ENCODE data around the gene CCK. TPM values are rescaled to one million over a fixed set of nuclear protein-coding genes. Genes with fewer than 3 reads are reported as not detected.

Gene CCK
- total RNA-seq, 1 donor from 2014 or later = not detected

DNA sequence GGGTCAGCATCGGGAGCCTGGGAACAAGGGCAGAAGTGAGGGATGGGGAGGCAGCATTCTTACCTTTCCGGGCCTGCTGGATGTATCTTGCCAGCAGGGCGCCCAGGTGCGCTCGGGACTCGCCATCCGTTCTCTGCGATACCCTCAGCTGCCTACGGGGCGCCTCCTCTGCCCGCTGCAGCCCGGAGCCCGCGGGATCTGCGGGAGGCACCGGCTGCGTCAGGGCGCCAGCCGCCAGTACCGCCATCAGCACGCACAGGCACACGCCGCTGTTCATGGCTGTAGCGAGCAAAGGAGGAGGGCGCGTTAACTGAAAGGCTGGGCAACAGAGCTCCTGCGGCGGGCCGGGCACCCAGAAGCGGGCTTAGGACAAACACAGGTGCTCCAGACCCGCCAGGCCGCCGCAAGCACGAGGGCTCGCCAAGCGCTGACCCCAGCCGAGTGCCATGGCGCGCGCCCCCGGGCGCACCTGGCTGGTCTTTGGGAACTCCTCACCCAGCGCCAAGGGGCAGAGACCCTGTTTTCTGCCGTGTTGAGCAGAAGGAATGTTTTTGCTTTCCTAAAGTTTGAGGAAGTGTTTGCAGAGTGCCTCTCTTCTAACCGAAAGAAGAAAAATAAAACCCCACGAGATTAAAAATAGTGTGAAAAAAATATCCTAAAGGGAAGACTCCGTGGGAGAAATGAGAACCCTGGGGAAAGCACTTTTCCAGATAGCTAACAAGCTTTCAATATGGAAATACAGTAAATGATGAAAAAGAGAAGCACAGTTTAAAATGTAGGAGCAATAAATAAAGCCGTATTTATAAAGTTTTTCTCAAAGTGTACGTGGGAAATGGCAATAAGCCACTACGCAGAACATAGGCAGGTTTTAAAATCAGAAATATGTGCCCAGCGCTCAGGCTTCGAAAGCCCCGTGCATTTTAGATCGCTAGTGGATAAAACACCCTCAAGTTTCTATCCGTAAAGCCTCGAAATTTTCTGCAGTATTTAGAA is 2.3 kb downstream of the CCK start:
- peaks cover 92% of the 10 kb centered on the region for H3K27me3 Mint-ChIP-seq (ENCODE audit: low read depth)
- DNase-seq (ENCODE audit: low read depth, low spot score) = no peak
- H3K36me3 Mint-ChIP-seq (ENCODE audit: low read depth) = no peaks in the 10 kb centered on the region
- TF ChIP-seq, protein P1, sequence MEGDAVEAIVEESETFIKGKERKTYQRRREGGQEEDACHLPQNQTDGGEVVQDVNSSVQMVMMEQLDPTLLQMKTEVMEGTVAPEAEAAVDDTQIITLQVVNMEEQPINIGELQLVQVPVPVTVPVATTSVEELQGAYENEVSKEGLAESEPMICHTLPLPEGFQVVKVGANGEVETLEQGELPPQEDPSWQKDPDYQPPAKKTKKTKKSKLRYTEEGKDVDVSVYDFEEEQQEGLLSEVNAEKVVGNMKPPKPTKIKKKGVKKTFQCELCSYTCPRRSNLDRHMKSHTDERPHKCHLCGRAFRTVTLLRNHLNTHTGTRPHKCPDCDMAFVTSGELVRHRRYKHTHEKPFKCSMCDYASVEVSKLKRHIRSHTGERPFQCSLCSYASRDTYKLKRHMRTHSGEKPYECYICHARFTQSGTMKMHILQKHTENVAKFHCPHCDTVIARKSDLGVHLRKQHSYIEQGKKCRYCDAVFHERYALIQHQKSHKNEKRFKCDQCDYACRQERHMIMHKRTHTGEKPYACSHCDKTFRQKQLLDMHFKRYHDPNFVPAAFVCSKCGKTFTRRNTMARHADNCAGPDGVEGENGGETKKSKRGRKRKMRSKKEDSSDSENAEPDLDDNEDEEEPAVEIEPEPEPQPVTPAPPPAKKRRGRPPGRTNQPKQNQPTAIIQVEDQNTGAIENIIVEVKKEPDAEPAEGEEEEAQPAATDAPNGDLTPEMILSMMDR (conservative IDR thresholded peaks at IDR 0.05) = no peak
- peaks cover 5% of the 10 kb centered on the region for H3K4me1 Mint-ChIP-seq
- H3K9me3 Mint-ChIP-seq = no peaks in the 10 kb centered on the region
- no peak overlapping the region for H3K27ac Mint-ChIP-seq (ENCODE audit: unreplicated experiment)
- no peak overlapping the region for H3K4me3 Mint-ChIP-seq

DNA sequence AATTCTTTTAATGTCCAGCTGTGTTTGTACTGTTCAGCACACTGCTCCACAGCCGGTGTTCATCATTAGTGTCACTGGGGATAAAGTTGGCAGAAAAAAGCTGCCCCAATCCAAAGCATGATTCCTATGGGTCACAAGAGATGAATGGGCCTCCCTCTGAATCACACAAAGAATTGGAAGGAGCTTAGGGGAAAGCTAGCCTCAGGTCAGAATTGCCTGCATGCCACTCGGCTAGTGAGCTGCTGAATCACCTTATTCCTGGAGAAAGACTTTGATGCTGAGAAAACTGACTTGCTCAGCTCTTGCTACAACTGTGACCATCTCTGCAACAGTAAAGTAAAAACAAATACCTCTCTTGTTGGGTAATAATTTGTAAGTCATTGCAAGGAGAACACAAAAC is 3.5 kb downstream of the CCK start:
- Mint-ChIP-seq H3K36me3 (ENCODE audit: low read depth) (no peaks in the 10 kb centered on the region), H3K4me1 (peaks cover 5% of the 10 kb centered on the region), H3K9me3 (no peaks in the 10 kb centered on the region), H3K27ac (ENCODE audit: unreplicated experiment) (no peak overlapping the region), H3K4me3 (no peak overlapping the region), H3K27me3 (ENCODE audit: low read depth) (peaks cover 91% of the 10 kb centered on the region)
- TF ChIP-seq, protein P1 (conservative IDR thresholded peaks at IDR 0.05) = no peak
- no peak for DNase-seq (ENCODE audit: low read depth, low spot score)

DNA sequence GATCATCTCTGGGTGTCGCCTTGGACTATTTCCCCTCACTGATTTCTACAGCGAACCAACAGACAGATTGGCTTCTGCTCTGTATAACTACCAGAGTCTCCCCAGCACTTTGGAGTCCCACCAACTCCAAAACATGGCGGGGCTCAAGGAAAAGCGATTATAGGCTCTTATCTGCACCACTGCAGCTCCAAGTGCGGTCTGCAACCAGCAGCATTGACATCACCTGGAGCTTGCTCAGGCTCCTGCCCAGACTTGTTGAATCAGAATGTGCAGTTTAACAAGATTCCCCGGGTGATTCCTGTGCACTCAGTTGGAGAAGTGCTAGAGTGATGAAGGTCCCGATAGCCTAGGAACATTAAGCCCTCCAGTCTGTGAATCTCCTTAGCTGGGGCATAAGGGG is 9.0 kb downstream of the CCK start:
- Mint-ChIP-seq H3K9me3 (no peaks in the 10 kb centered on the region), H3K36me3 (ENCODE audit: low read depth) (no peaks in the 10 kb centered on the region), H3K27ac (ENCODE audit: unreplicated experiment) (no peak overlapping the region), H3K4me1 (no peaks in the 10 kb centered on the region), H3K4me3 (no peak overlapping the region), H3K27me3 (ENCODE audit: low read depth) (peaks cover 77% of the 10 kb centered on the region)
- no peak for DNase-seq (ENCODE audit: low read depth, low spot score)
- TF ChIP-seq, protein P1 (conservative IDR thresholded peaks at IDR 0.05) = no peak

DNA sequence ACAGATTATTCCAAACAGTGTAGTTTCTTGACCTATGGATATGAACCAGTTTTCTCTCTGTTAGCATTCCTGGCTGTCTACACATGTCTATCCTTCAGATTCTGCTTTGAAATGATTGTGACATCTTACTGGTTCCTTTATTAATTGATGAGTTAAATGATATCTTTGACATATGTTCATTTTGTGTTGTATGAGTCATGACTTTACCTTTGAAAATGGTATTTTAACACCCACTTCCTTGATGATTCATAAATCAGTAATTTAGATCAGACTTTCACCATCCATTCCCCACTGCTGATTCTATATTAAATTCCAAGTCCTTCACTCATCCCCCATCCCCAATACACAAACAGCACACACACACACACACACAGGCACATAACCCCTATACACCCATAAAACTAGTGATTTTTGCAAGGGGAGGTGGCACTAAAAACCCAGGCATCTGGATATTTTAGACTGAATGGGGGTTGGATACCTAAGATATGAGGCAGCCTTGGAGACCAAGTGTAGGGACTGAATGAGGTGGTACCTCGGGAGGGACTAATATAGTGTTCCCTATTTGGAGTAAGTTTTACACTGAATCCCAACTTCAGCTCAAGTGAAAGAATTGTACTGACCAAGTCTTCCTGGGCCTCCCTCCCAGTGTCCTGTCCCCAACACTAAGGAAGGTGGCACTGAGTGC is 9.7 kb downstream of the CCK start:
- TF ChIP-seq, protein P1 (conservative IDR thresholded peaks at IDR 0.05) = no peak
- Mint-ChIP-seq H3K4me1 (no peaks in the 10 kb centered on the region), H3K9me3 (no peaks in the 10 kb centered on the region), H3K27ac (ENCODE audit: unreplicated experiment) (no peak overlapping the region), H3K27me3 (ENCODE audit: low read depth) (peaks cover 75% of the 10 kb centered on the region), H3K4me3 (no peak overlapping the region), H3K36me3 (ENCODE audit: low read depth) (no peaks in the 10 kb centered on the region)
- DNase-seq (ENCODE audit: low read depth, low spot score) = no peak

DNA sequence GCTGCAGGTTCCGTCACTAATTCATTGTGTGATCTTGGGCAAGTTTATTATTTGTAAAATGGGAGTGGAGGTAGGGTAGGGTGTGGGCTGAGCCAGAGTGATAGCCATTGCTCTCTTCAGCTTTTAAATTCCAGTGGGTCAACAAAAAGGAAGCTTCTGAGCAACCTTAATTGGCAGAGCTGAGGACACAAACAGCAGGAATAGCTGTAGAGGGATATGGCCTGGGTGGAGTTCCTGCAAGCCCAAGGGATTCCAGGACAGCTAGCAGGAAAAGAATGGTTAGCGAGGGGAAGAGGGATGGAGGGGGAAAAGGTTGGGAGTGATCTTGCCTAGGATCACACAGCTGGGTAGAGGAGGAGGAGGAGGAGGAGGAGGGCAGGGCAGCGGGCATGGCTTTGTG is 11.4 kb downstream of the CCK start:
- no peaks in the 10 kb centered on the region for H3K4me1 Mint-ChIP-seq
- peaks cover 58% of the 10 kb centered on the region for H3K27me3 Mint-ChIP-seq (ENCODE audit: low read depth)
- H3K4me3 Mint-ChIP-seq = no peak overlapping the region
- no peak for DNase-seq (ENCODE audit: low read depth, low spot score)
- H3K27ac Mint-ChIP-seq (ENCODE audit: unreplicated experiment) = no peak overlapping the region
- TF ChIP-seq, protein P1 (conservative IDR thresholded peaks at IDR 0.05) = no peak
- H3K9me3 Mint-ChIP-seq = no peaks in the 10 kb centered on the region
- H3K36me3 Mint-ChIP-seq (ENCODE audit: low read depth) = no peaks in the 10 kb centered on the region
